IPS-15b (cell line): Measurements from ENCODE around the gene ZNF860.

Experiments
- H3K27me3 ChIP-seq: one replicate; pipeline ENCODE4 v1.6.1; 2013; ENCODE audit warnings: low read length; ENCODE audit not compliant: control insufficient read depth, insufficient read depth
- H3K36me3 ChIP-seq: one replicate; pipeline ENCODE4 v1.6.1; 2013; ENCODE audit warnings: low read length; ENCODE audit not compliant: control insufficient read depth, insufficient read depth
- H3K4me1 ChIP-seq: one replicate; pipeline ENCODE4 v1.6.1; 2013; ENCODE audit warnings: mild to moderate bottlenecking, low read length; ENCODE audit not compliant: control insufficient read depth, insufficient read depth
- H3K4me3 ChIP-seq: one replicate; pipeline ENCODE4 v1.5.1; 2013; ENCODE audit warnings: low read depth, low read length
- H3K9ac ChIP-seq: one replicate; pipeline ENCODE4 v1.6.1; 2013; ENCODE audit warnings: low read depth, mild to moderate bottlenecking, low read length
- H3K9me3 ChIP-seq: one replicate; pipeline ENCODE4 v1.6.1; 2013; ENCODE audit warnings: mild to moderate bottlenecking, low read length; ENCODE audit not compliant: control insufficient read depth, insufficient read depth

ZNF860 gene

GRCh38 chr3:32022947-32023346 is 41.4 kb downstream of the ZNF860 start:
- H3K9me3 ChIP-seq = no peaks in the 10 kb centered on the region
- no peak overlapping the region for H3K9ac ChIP-seq
- no peaks in the 10 kb centered on the region for H3K27me3 ChIP-seq
- H3K36me3 ChIP-seq = no peaks in the 10 kb centered on the region
- no peak overlapping the region for H3K4me3 ChIP-seq
- no peaks in the 10 kb centered on the region for H3K4me1 ChIP-seq

GRCh38 chr3:32026593-32026992 is 45.0 kb downstream of the ZNF860 start:
- no peak overlapping the region for H3K4me3 ChIP-seq
- no peaks in the 10 kb centered on the region for H3K4me1 ChIP-seq
- no peaks in the 10 kb centered on the region for H3K36me3 ChIP-seq
- no peaks in the 10 kb centered on the region for H3K27me3 ChIP-seq
- no peak overlapping the region for H3K9ac ChIP-seq
- no peaks in the 10 kb centered on the region for H3K9me3 ChIP-seq

GRCh38 chr3:32037932-32038267 is 56.4 kb downstream of the ZNF860 start:
- Histone ChIP-seq H3K27me3 (no peaks in the 10 kb centered on the region), H3K9ac (no peak overlapping the region), H3K4me3 (no peak overlapping the region), H3K9me3 (no peaks in the 10 kb centered on the region), H3K36me3 (no peaks in the 10 kb centered on the region), H3K4me1 (no peaks in the 10 kb centered on the region)

DNA sequence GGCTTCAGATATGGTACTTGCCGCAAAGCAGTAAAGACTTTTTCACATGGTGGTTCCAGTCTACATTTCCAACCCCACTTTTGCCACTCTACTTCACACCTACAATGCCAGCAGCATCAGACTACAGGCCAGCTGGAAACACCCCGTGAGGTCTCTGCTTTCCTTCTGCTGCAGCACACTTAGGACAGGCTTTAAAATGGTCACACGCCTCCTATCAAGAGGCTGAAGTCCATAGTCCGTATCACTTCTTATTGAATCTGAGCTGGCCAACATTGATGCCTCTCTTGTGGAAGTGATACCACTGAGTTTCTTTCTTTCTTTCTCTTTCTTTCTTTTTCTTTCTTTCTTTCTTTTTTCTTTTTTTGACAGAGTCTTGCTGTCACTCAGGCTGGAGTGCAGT is 59.8 kb downstream of the ZNF860 start:
- Histone ChIP-seq H3K9ac (no peak overlapping the region), H3K4me3 (no peak overlapping the region), H3K4me1 (peaks cover 9% of the 10 kb centered on the region), H3K36me3 (no peaks in the 10 kb centered on the region), H3K27me3 (no peaks in the 10 kb centered on the region), H3K9me3 (no peaks in the 10 kb centered on the region)
